Measurements from ENCODE around the gene INS. TPM values are rescaled to one million over a fixed set of nuclear protein-coding genes. Genes with fewer than 3 reads are reported as not detected.
A peak's percentile ranks its signal among the peaks of the same experiment; 100 is the strongest.

The INS gene
- total and polyA plus RNA-seq, 2 of the 13 experiments (the other 11 are each of a cell fraction or from before 2014, with no cell fraction given): not detected

- 0 out of 2 replicates have a peak, but pooled peaks have one; percentile 33 for TF ChIP-seq SAFB2 (CRISPR knock-in tag; IDR thresholded peaks at IDR 0.05; ENCODE audit: borderline replicate concordance, low read depth)
- TF ChIP-seq ETV6 (CRISPR knock-in tag; conservative IDR thresholded peaks at IDR 0.05): 0 out of 2 replicates have a peak, but pooled peaks have one; percentile 61
- peak; percentile 19; the same call in 1 of the 2 replicates for TF ChIP-seq ZNF263 (CRISPR knock-in tag; IDR thresholded peaks at IDR 0.05)
- TF ChIP-seq ZNF160 (CRISPR knock-in tag; IDR thresholded peaks at IDR 0.05): peak; percentile 65; the same call in 1 of the 2 replicates
- peak; percentile 21; the same call in 1 of the 2 replicates for TF ChIP-seq MAZ (IDR thresholded peaks at IDR 0.05; ENCODE audit: borderline replicate concordance, low read depth, low read length)
- TF ChIP-seq MAZ (CRISPR knock-in tag; IDR thresholded peaks at IDR 0.05; ENCODE audit: low read depth): peak; percentile 10; the same call in 1 of the 2 replicates
- TF ChIP-seq ETV5 (CRISPR knock-in tag; IDR thresholded peaks at IDR 0.05; ENCODE audit: borderline replicate concordance): 0 out of 2 replicates have a peak, but pooled peaks have one; percentile 6
- TF ChIP-seq ATF4 (CRISPR knock-in tag; IDR thresholded peaks at IDR 0.05): 0 out of 4 replicates have a peak, but pooled peaks of 1 of the 2 experiments have one; percentile 26
- TF ChIP-seq ARNT2 (CRISPR knock-in tag; IDR thresholded peaks at IDR 0.05; ENCODE audit: low read depth): peak; percentile 53; the same call in 1 of the 2 replicates
- 0 out of 2 replicates have a peak, but pooled peaks have one; percentile 30 for TF ChIP-seq ZNF253 (CRISPR knock-in tag; IDR thresholded peaks at IDR 0.05; ENCODE audit: borderline replicate concordance)
- TF ChIP-seq PRDM15 (CRISPR knock-in tag; IDR thresholded peaks at IDR 0.05): no peak
- peak; percentile 44 for TF ChIP-seq IKZF4 (CRISPR knock-in tag; IDR thresholded peaks at IDR 0.05; ENCODE audit: borderline replicate concordance, low read depth, not compliant biosample characterization)
- TF ChIP-seq RBFOX2 (IDR thresholded peaks at IDR 0.05; ENCODE audit: low read depth, low read length): peak; percentile 85
- TF ChIP-seq ZNF605 (CRISPR knock-in tag; IDR thresholded peaks at IDR 0.05): no peak
- peak; percentile 51; the same call in 1 of the 2 replicates for TF ChIP-seq GABPB1 (CRISPR knock-in tag; IDR thresholded peaks at IDR 0.05)
- TF ChIP-seq ZFYVE20 (CRISPR knock-in tag; IDR thresholded peaks at IDR 0.05; ENCODE audit: borderline replicate concordance, low read depth): peak; percentile 72; the same call in 1 of the 2 replicates
- 0 out of 2 replicates have a peak, but pooled peaks have one; percentile 7 for TF ChIP-seq SRY (CRISPR knock-in tag; IDR thresholded peaks at IDR 0.05)
- TF ChIP-seq ZMYM2 (CRISPR knock-in tag; IDR thresholded peaks at IDR 0.05): no peak
- TF ChIP-seq ZNF841 (CRISPR knock-in tag; IDR thresholded peaks at IDR 0.05; ENCODE audit: borderline replicate concordance): 0 out of 2 replicates have a peak, but pooled peaks have one; percentile 51
- peak; percentile 46; the same call in 1 of the 2 replicates for TF ChIP-seq ARID4A (CRISPR knock-in tag; IDR thresholded peaks at IDR 0.05; ENCODE audit: borderline replicate concordance)
These were observed 21.9 kb downstream of the INS start, which contains the start of gene IGF2 (continued) for GRCh38 chr11:2139123-2139521.

Measured in HepG2 (cell line).